HEK293 (cell line): ENCODE results near the gene ABHD12.

Experiments
- CTCF ChIA-PET: fragments of 350-600 bp; formaldehyde crosslinking; extraction: SDS; loops from one replicate; lab custom pipeline; 2021; ENCODE audit warnings: antibody characterized with exemption; lab: Yijun Ruan, JAX
- POLR2A ChIA-PET: fragments of 300-600 bp; formaldehyde crosslinking; extraction: SDS; loops from one replicate; lab custom pipeline; 2020; ENCODE audit warnings: antibody characterized with exemption, inconsistent platforms; lab: Yijun Ruan, JAX
- H3K27ac ChIP-seq: fragments of 200-500 bp; sonication (Bioruptor generic); 2 replicates; pipeline ENCODE4 v1.5.1; 2014; ENCODE audit warnings: low read depth, low read length, control low read depth, inconsistent platforms; ENCODE audit errors: extremely low read depth
- H3K36me3 ChIP-seq, 2 experiments: fragments of 200-500 bp in 1 of 2; sonication (Bioruptor generic) in 1 of 2; 1 replicate in 1 of 2; 2 replicates in 1 of 2; pipeline ENCODE4 v1.5.1; 2014 to 2017; ENCODE audit warnings: inconsistent platforms in 2 of 2, low read length in 2 of 2; ENCODE audit not compliant: control insufficient read depth in 2 of 2, insufficient read depth in 1 of 2
- H3K4me1 ChIP-seq: fragments of 200-500 bp; sonication (Bioruptor generic); 2 replicates; pipeline ENCODE4 v1.5.1; 2014; ENCODE audit warnings: mild to moderate bottlenecking, low read length, inconsistent platforms; ENCODE audit not compliant: control insufficient read depth, insufficient read depth
- H3K4me3 ChIP-seq: 2 replicates; pipeline ENCODE4 v1.5.1; 2011; ENCODE audit warnings: low read depth, mild to moderate bottlenecking, control low read depth, low read length, moderate library complexity
- H3K9me3 ChIP-seq: fragments of 200-500 bp; sonication (Bioruptor generic); 2 replicates; pipeline ENCODE4 v1.5.1; 2014; ENCODE audit warnings: low read depth, low read length, inconsistent platforms; ENCODE audit not compliant: control insufficient read depth, insufficient read depth
- GLI2 ChIP-seq: fragments of 450-650 bp; formaldehyde crosslinking; IDR thresholded peaks from 2 replicates; pipeline ENCODE4; 2017; ENCODE audit warnings: missing biosample characterization, missing genetic modification characterization, low read depth, borderline replicate concordance
- HOXC10 ChIP-seq: sonication (generic); formaldehyde crosslinking; IDR thresholded peaks from 2 replicates; pipeline ENCODE4 v1.8.1; 2023; ENCODE audit warnings: mild to moderate bottlenecking, missing genetic modification reagents
- KLF10 ChIP-seq: fragments of 450-650 bp; IDR thresholded peaks from 2 replicates; pipeline ENCODE4 v1.5.1; 2018; ENCODE audit warnings: missing biosample characterization, mild to moderate bottlenecking, missing genetic modification characterization
- KLF9 ChIP-seq: fragments of 450-650 bp; formaldehyde crosslinking; IDR thresholded peaks from 2 replicates; pipeline ENCODE4 v1.5.1; 2016; ENCODE audit warnings: missing biosample characterization, missing genetic modification characterization, low read depth
- MYNN ChIP-seq: fragments of 450-650 bp; formaldehyde crosslinking; IDR thresholded peaks from 2 replicates; pipeline ENCODE4 v1.5.1; 2016; ENCODE audit warnings: missing biosample characterization, missing genetic modification characterization, borderline replicate concordance
- RBAK ChIP-seq: fragments of 450-650 bp; formaldehyde crosslinking; IDR thresholded peaks from 2 replicates; pipeline ENCODE4 v1.5.1; 2016; ENCODE audit warnings: missing biosample characterization, missing genetic modification characterization
- ZNF10 ChIP-seq: fragments of 450-650 bp; formaldehyde crosslinking; IDR thresholded peaks from 2 replicates; pipeline ENCODE4 v1.5.1; 2017; ENCODE audit warnings: missing biosample characterization, missing genetic modification characterization
- ZNF223 ChIP-seq: fragments of 450-650 bp; formaldehyde crosslinking; IDR thresholded peaks from 2 replicates; pipeline ENCODE4 v1.5.1; 2016; ENCODE audit warnings: missing biosample characterization, missing genetic modification characterization
- ZNF24 ChIP-seq: fragments of 450-650 bp; formaldehyde crosslinking; IDR thresholded peaks from 2 replicates; pipeline ENCODE4 v1.5.1; 2016; ENCODE audit warnings: missing biosample characterization, missing genetic modification characterization
- ZNF248 ChIP-seq: fragments of 450-650 bp; formaldehyde crosslinking; IDR thresholded peaks from 2 replicates; pipeline ENCODE4 v1.5.1; 2017; ENCODE audit warnings: missing biosample characterization, missing genetic modification characterization
- ZNF311 ChIP-seq: fragments of 450-650 bp; formaldehyde crosslinking; IDR thresholded peaks from 2 replicates; pipeline ENCODE4 v1.5.1; 2017; ENCODE audit warnings: missing biosample characterization, missing genetic modification characterization, borderline replicate concordance
- ZNF324 ChIP-seq: fragments of 450-650 bp; formaldehyde crosslinking; IDR thresholded peaks from 2 replicates; pipeline ENCODE4 v1.5.1; 2016; ENCODE audit warnings: missing biosample characterization, missing genetic modification characterization
- ZNF366 ChIP-seq: fragments of 450-650 bp; formaldehyde crosslinking; conservative IDR thresholded peaks from 2 replicates; pipeline ENCODE4 v1.5.1; 2016; ENCODE audit warnings: missing biosample characterization, missing genetic modification characterization
- ZNF404 ChIP-seq: fragments of 450-650 bp; formaldehyde crosslinking; IDR thresholded peaks from 2 replicates; pipeline ENCODE4 v1.5.1; 2017; ENCODE audit warnings: missing biosample characterization, missing genetic modification characterization
- ZNF549 ChIP-seq: fragments of 450-650 bp; IDR thresholded peaks from 2 replicates; pipeline ENCODE4 v1.5.1; 2018; ENCODE audit warnings: missing biosample characterization, missing genetic modification characterization, mild to moderate bottlenecking, inconsistent platforms, moderate library complexity
- ZNF624 ChIP-seq: fragments of 450-650 bp; formaldehyde crosslinking; IDR thresholded peaks from 2 replicates; pipeline ENCODE4 v1.5.1; 2017; ENCODE audit warnings: missing biosample characterization, missing genetic modification characterization
- ZNF660 ChIP-seq: fragments of 450-650 bp; IDR thresholded peaks from 2 replicates; pipeline ENCODE4 v1.5.1; 2018; ENCODE audit warnings: missing biosample characterization, mild to moderate bottlenecking, missing genetic modification characterization
- ZNF843 ChIP-seq: fragments of 450-650 bp; formaldehyde crosslinking; IDR thresholded peaks from 2 replicates; pipeline ENCODE4 v1.5.1; 2016; ENCODE audit warnings: missing biosample characterization, missing genetic modification characterization
- TF ChIP-seq, protein P1 (sequence below): fragments of 450-650 bp; formaldehyde crosslinking; IDR thresholded peaks from 2 replicates; pipeline ENCODE4 v1.5.1; 2016; ENCODE audit warnings: missing biosample characterization, missing genetic modification characterization, borderline replicate concordance
- TF ChIP-seq, protein P2 (sequence below): sonication (generic); formaldehyde crosslinking; IDR thresholded peaks from 2 replicates; pipeline ENCODE4 v1.8.1; 2022; ENCODE audit warnings: mild to moderate bottlenecking, moderate library complexity, missing genetic modification reagents
- TF ChIP-seq, protein P3 (sequence below): fragments of 450-650 bp; formaldehyde crosslinking; IDR thresholded peaks from 2 replicates; pipeline ENCODE4 v1.5.1; 2016; ENCODE audit warnings: missing biosample characterization, missing genetic modification characterization
- TF ChIP-seq, protein P4 (sequence below): fragments of 450-650 bp; formaldehyde crosslinking; IDR thresholded peaks from 2 replicates; pipeline ENCODE4 v1.5.1; 2016; ENCODE audit warnings: missing biosample characterization, missing genetic modification characterization
- TF ChIP-seq, protein P5 (sequence below): fragments of 450-650 bp; formaldehyde crosslinking; IDR thresholded peaks from 2 replicates; pipeline ENCODE4 v1.5.1; 2017; ENCODE audit warnings: missing biosample characterization, missing genetic modification characterization

The ABHD12 gene

DNA sequence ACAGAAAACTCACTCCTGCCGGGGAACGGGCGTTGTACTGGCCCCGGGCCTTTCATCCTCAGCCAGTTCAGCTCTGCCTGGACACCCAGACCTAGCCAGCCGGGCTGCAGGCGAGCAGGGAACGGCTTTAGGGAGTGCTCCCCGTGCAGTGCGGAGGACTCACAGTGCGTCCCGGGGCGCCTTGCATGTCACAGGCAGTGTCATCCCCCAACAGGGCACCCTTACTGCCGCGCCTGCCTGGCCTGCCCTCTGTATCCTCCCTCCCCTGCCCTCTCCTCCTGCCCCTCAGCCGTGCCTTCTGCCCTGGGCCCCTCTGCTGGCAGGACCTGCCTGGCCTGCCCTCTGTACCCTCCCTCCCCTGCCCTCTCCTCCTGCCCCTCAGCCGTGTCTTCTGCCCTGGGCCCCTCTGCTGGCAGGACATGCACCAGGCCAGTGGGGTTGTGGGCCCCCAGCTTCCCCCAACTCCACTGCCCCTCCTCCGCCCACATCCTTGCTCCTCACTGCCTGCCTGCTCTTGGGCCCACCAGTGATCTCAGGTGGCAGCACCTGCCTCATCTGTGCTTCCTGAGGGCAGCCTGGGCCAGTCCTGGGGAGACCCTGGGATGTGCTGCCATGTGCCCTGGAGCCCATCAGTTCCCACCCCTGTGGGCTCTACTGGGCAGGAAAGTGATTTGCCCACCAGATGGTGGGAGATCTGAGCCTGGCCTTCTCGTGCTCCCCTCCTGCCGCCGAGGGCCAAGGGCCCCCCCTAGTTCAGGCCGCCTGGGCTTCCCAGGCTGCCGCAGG, 99.8 kb downstream of the ABHD12 start:
- H3K4me1 ChIP-seq = no peaks in the 10 kb centered on the region
- no peak overlapping the region for H3K27ac ChIP-seq
- ChIA-PET POLR2A (no interaction called here), CTCF (no interaction called here)
- no peaks in the 10 kb centered on the region for H3K9me3 ChIP-seq
- peaks cover 0 to 72% of the 10 kb centered on the region in 2 experiments; a peak in 2 of 3 replicates for H3K36me3 ChIP-seq
- no peak overlapping the region for H3K4me3 ChIP-seq
- TF ChIP-seq, protein P1, sequence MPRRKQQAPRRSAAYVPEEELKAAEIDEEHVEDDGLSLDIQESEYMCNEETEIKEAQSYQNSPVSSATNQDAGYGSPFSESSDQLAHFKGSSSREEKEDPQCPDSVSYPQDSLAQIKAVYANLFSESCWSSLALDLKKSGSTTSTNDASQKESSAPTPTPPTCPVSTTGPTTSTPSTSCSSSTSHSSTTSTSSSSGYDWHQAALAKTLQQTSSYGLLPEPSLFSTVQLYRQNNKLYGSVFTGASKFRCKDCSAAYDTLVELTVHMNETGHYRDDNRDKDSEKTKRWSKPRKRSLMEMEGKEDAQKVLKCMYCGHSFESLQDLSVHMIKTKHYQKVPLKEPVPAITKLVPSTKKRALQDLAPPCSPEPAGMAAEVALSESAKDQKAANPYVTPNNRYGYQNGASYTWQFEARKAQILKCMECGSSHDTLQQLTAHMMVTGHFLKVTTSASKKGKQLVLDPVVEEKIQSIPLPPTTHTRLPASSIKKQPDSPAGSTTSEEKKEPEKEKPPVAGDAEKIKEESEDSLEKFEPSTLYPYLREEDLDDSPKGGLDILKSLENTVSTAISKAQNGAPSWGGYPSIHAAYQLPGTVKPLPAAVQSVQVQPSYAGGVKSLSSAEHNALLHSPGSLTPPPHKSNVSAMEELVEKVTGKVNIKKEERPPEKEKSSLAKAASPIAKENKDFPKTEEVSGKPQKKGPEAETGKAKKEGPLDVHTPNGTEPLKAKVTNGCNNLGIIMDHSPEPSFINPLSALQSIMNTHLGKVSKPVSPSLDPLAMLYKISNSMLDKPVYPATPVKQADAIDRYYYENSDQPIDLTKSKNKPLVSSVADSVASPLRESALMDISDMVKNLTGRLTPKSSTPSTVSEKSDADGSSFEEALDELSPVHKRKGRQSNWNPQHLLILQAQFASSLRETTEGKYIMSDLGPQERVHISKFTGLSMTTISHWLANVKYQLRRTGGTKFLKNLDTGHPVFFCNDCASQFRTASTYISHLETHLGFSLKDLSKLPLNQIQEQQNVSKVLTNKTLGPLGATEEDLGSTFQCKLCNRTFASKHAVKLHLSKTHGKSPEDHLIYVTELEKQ (tag by site-specific recombination) = no peak
- TF ChIP-seq, protein P2, sequence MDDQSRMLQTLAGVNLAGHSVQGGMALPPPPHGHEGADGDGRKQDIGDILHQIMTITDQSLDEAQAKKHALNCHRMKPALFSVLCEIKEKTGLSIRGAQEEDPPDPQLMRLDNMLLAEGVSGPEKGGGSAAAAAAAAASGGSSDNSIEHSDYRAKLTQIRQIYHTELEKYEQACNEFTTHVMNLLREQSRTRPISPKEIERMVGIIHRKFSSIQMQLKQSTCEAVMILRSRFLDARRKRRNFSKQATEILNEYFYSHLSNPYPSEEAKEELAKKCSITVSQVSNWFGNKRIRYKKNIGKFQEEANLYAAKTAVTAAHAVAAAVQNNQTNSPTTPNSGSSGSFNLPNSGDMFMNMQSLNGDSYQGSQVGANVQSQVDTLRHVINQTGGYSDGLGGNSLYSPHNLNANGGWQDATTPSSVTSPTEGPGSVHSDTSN (CRISPR knock-in tag) = no peak
- TF ChIP-seq, protein P3, sequence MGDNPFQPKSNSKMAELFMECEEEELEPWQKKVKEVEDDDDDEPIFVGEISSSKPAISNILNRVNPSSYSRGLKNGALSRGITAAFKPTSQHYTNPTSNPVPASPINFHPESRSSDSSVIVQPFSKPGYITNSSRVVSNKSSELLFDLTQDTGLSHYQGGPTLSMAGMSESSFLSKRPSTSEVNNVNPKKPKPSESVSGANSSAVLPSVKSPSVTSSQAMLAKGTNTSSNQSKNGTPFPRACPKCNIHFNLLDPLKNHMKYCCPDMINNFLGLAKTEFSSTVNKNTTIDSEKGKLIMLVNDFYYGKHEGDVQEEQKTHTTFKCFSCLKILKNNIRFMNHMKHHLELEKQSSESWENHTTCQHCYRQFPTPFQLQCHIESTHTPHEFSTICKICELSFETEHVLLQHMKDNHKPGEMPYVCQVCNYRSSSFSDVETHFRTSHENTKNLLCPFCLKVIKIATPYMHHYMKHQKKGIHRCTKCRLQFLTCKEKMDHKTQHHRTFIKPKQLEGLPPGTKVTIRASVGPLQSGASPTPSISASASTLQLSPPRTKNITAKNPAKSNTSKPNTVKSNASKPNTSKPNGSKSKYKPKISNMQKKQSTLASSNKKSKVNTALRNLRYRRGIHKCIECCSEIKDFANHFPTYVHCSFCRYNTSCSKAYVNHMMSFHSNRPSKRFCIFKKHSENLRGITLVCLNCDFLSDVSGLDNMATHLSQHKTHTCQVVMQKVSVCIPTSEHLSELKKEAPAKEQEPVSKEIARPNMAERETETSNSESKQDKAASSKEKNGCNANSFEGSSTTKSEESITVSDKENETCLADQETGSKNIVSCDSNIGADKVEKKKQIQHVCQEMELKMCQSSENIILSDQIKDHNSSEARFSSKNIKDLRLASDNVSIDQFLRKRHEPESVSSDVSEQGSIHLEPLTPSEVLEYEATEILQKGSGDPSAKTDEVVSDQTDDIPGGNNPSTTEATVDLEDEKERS (tag by site-specific recombination) = no peak
- TF ChIP-seq ZNF624 (tag by site-specific recombination) = no peak
- TF ChIP-seq ZNF366 (tag by site-specific recombination) = no peak
- TF ChIP-seq RBAK (tag by site-specific recombination) = no peak
- TF ChIP-seq ZNF660 (tag by site-specific recombination) = no peak
- TF ChIP-seq, protein P4, sequence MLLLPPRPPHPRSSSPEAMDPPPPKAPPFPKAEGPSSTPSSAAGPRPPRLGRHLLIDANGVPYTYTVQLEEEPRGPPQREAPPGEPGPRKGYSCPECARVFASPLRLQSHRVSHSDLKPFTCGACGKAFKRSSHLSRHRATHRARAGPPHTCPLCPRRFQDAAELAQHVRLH (tag by site-specific recombination) = no peak
- TF ChIP-seq KLF10 = no peak

DNA sequence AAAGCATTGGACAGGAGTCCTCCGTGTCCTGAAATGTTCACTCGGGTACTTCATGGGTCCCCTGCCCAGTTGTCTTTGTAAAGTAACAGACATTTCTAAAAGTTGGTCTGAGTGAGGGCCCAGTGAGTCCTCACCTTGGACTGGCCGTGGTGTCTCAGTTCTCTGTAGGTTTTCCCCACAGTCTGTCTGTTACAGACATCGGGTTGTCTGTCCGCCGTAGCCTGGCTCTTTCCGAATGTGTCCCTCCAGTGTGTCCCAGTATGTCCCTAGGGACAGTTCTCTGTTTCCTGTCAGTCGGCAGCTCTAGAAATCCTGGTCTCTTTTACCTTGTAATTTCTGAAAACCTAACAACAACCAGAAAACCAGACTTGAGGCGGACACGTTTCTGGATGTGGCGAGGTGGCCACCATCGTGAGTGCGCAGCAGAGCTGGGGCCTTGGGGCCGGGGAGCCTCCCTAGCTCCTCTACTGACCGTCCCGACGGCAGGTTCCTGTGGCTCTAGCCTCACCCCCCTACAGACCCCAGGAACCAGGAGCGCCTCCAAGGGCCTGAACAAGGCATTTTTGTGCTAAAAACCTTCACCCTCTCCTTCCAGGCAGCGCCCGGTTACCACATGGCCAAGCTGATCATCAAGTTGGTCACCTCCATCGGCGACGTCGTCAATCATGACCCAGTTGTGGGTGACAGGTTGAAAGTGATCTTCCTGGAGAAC, 100.6 kb downstream of the ABHD12 start:
- H3K4me3 ChIP-seq = no peak overlapping the region
- H3K27ac ChIP-seq = no peak overlapping the region
- no peaks in the 10 kb centered on the region for H3K9me3 ChIP-seq
- POLR2A ChIA-PET = no interaction called here
- H3K36me3 ChIP-seq = peaks cover 0 to 74% of the 10 kb centered on the region in 2 experiments; a peak in 2 of 3 replicates
- CTCF ChIA-PET = interaction anchor here (0.6 kb wide), 1 partner anchor 893 kb away, joined by 3 read pairs; no protein-coding TSS in a partner anchor
- TF ChIP-seq KLF9 = no peak
- no peak for TF ChIP-seq ZNF248 (tag by site-specific recombination)
- no peak for TF ChIP-seq ZNF843 (tag by site-specific recombination)
- TF ChIP-seq HOXC10 = no peak
- TF ChIP-seq, protein P5, sequence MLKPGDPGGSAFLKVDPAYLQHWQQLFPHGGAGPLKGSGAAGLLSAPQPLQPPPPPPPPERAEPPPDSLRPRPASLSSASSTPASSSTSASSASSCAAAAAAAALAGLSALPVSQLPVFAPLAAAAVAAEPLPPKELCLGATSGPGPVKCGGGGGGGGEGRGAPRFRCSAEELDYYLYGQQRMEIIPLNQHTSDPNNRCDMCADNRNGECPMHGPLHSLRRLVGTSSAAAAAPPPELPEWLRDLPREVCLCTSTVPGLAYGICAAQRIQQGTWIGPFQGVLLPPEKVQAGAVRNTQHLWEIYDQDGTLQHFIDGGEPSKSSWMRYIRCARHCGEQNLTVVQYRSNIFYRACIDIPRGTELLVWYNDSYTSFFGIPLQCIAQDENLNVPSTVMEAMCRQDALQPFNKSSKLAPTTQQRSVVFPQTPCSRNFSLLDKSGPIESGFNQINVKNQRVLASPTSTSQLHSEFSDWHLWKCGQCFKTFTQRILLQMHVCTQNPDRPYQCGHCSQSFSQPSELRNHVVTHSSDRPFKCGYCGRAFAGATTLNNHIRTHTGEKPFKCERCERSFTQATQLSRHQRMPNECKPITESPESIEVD = no peak
- TF ChIP-seq ZNF324 (tag by site-specific recombination) = no peak
- TF ChIP-seq ZNF549 (tag by site-specific recombination) = no peak
- TF ChIP-seq ZNF311 = no peak
- TF ChIP-seq GLI2 (tag by site-specific recombination) = no peak
- TF ChIP-seq MYNN = no peak
- no peak for TF ChIP-seq ZNF223 (tag by site-specific recombination)
- no peak for TF ChIP-seq ZNF10 (tag by site-specific recombination)
- no peak for TF ChIP-seq ZNF24 (tag by site-specific recombination)
- TF ChIP-seq ZNF404 (tag by site-specific recombination) = no peak
- H3K4me1 ChIP-seq = no peaks in the 10 kb centered on the region
